ENCODE results near the gene RIT1.
A peak's percentile ranks its signal among the peaks of the same experiment; 100 is the strongest.

The RIT1 gene

DNA sequence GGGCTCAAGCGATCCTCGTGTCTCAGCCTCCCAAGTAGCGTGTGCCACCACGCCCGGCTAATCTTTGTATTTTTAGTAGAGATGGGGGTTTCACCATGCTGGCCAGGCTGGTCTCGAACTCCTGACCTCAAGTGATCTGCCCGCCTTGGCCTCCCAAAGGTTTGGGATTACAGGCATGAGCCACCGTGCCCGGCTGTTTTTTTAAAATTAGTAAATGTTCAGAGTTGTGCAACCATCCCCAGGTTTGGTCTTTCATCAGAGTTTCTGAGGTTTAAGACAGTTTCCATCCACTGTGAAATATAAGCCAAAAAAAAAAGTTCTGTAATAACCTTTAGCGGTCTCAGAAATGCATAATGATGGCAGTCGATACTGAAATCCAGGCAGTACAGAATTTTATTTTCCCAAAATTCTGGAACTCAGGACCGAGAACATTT, 52.3 kb downstream of the RIT1 start:
- Histone ChIP-seq H3K79me1 (ENCODE audit: low read length) (peaks cover 2% of the 10 kb centered on the region), H3K56ac (ENCODE audit: low read length) (peak overlapping the region; percentile 76), H3K18ac (ENCODE audit: low read length) (no peak overlapping the region), H3K9ac (ENCODE audit: low read length) (peak overlapping the region; percentile 74), H3K4me1 (ENCODE audit: control insufficient read depth, low read depth, low read length) (no peaks in the 10 kb centered on the region), H2BK120ac (ENCODE audit: low read depth, low read length) (no peak overlapping the region), H3K36me3 (ENCODE audit: control insufficient read depth, insufficient read depth, low read length) (no peaks in the 10 kb centered on the region), H3K4ac (ENCODE audit: low read depth, low read length) (no peak overlapping the region), H4K5ac (ENCODE audit: low read length) (peak overlapping the region; percentile 89), H4K8ac (ENCODE audit: low read depth, low read length) (no peak overlapping the region), H2AK5ac (ENCODE audit: low read length) (no peak overlapping the region), H3K27me3 (ENCODE audit: insufficient read depth, low read length, poor library complexity) (no peaks in the 10 kb centered on the region), H2BK5ac (ENCODE audit: low read length) (no peak overlapping the region), H2BK15ac (replicated peaks; ENCODE audit: low read depth) (no peak overlapping the region), H3K27ac (ENCODE audit: low read depth, low read length) (no peak overlapping the region), H3K79me2 (ENCODE audit: control insufficient read depth, insufficient read depth, low read length) (peaks cover 7% of the 10 kb centered on the region), H3K23ac (ENCODE audit: low read length) (no peak overlapping the region), H3K4me3 (ENCODE audit: low read length) (no peak overlapping the region), H3K4me2 (ENCODE audit: low read length) (peak overlapping the region; percentile 48)
- DNase-seq, result no peak
- no CpG with 5 or more reads among the region's 12 CpGs for WGBS (ENCODE audit: extremely low coverage, insufficient coverage, low lambda C conversion rate)

DNA sequence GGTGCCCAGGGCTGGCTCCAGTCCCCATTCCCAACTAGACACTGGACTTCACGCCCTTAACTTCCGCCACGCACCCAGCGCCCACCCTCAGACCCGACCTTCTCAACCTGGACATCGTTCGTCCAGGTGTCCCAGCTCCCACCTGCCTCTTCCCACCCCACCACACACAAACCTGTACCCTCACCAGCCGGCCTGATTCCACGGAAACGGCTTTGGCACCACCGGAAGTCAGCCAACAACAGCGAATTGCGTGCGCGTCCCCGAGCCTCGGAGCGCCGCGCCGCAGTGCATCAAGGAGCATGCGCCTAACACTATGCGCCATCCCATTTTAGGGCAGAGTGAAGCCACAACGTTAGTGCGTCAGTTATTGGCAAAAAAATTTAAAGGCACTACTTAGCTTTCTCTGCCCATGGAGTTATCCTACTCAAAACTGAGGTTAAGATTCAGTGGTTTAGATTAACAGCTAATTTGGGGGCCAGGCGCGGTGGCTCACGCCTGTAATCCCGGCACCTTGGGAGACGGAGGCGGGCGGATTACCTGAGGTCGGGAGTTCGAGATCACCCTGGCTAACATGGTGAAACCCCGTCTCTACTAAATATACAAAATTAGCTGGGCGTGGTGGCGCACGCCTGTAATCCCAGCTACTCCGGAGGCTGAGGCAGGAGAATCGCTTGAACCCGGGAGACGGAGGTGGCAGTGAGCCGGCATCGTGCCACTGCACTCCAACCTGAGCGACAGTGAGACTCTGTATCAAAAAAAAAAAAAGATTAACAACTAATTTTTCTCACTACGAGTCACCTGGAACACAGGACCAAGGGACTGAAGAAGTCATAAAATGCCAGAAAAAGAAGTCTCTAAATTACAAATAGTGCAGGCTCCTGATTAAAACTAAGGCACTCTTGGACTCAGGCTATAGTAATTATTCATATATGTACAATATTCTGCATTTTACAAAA, 53.9 kb downstream of the RIT1 start, which contains the start of gene GON4L:
TSS of gene GON4L (minus strand) at position 240 of the 956 bp plus-strand sequence. CDS start 3,434 bp downstream, outside the sequence.
- no CpG with 5 or more reads among the region's 46 CpGs for WGBS (ENCODE audit: extremely low coverage, insufficient coverage, low lambda C conversion rate)
- no peak within 1 kb of the TSS for H3K23ac ChIP-seq (ENCODE audit: low read length)
- no peaks in the 10 kb centered on the region for H3K4me1 ChIP-seq (ENCODE audit: control insufficient read depth, low read depth, low read length)

DNA sequence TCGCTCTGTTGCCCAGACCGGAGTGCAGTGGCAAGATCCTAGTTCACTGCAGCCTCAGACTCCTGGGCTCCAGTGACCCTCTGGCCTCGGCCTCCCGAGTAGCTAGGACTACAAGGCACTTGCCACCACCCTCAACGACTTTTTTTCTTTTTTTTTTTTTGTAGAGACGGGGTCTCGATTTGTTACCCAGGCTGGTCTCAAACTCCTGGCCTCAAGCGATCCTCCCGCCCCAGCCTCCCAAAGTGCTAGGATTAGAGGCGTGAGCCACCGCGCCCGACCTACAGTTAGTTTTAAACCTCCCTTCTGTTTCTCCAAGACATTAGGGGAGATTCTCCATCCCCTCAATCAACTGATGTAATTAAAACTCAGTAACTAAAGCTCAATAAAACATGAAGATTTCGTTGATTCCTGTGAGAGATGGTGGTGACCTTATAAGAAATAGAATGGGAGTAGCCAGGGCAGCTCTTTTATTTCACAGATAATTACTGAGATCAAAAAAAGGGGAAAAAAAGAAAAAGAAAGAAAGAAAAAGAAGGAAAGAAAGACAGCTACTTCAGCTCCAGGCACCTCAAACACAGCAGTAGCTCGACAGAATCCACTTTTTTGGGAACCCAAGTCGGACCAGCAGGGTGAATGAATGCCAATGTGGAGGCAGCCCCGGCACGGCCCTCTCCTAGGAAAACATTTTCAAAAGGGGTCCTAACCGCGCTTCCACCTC, 54.7 kb downstream of the RIT1 start:
- H3K4me2 ChIP-seq (ENCODE audit: low read length), result peak overlapping the region; percentile 19
- H4K5ac ChIP-seq (ENCODE audit: low read length), result no peak overlapping the region
- no CpG with 5 or more reads among the region's 20 CpGs for WGBS (ENCODE audit: extremely low coverage, insufficient coverage, low lambda C conversion rate)
- peak overlapping the region; percentile 78 for H3K9ac ChIP-seq (ENCODE audit: low read length)
- peak overlapping the region; percentile 84 for H3K4me3 ChIP-seq (ENCODE audit: low read length)
- no peak overlapping the region for H3K27ac ChIP-seq (ENCODE audit: low read depth, low read length)
- H3K18ac ChIP-seq (ENCODE audit: low read length), result peak overlapping the region; percentile 15
- peak overlapping the region; percentile 97 for H3K56ac ChIP-seq (ENCODE audit: low read length)
- H3K79me1 ChIP-seq (ENCODE audit: low read length), result peaks cover 6% of the 10 kb centered on the region
- DNase-seq, result no peak
- peak overlapping the region; percentile 38 for H3K4ac ChIP-seq (ENCODE audit: low read depth, low read length)
- peaks cover 12% of the 10 kb centered on the region for H3K79me2 ChIP-seq (ENCODE audit: control insufficient read depth, insufficient read depth, low read length)
- H3K23ac ChIP-seq (ENCODE audit: low read length), result no peak overlapping the region
- H2BK120ac ChIP-seq (ENCODE audit: low read depth, low read length), result no peak overlapping the region
- no peaks in the 10 kb centered on the region for H3K27me3 ChIP-seq (ENCODE audit: insufficient read depth, low read length, poor library complexity)
- H3K36me3 ChIP-seq (ENCODE audit: control insufficient read depth, insufficient read depth, low read length), result peaks cover 6% of the 10 kb centered on the region
- H2AK5ac ChIP-seq (ENCODE audit: low read length), result no peak overlapping the region
- H2BK5ac ChIP-seq (ENCODE audit: low read length), result no peak overlapping the region
- H3K4me1 ChIP-seq (ENCODE audit: control insufficient read depth, low read depth, low read length), result no peaks in the 10 kb centered on the region
- H2BK15ac ChIP-seq (replicated peaks; ENCODE audit: low read depth), result no peak overlapping the region
- no peak overlapping the region for H4K8ac ChIP-seq (ENCODE audit: low read depth, low read length)

More for the DNA sequence above, 53.9 kb downstream of the RIT1 start, which contains the start of gene GON4L:
- Histone ChIP-seq H2AK5ac (ENCODE audit: low read length) (no peak within 1 kb of the TSS), H4K5ac (ENCODE audit: low read length) (no peak within 1 kb of the TSS), H3K27me3 (ENCODE audit: insufficient read depth, low read length, poor library complexity) (no peaks in the 10 kb centered on the region), H2BK5ac (ENCODE audit: low read length) (no peak within 1 kb of the TSS), H3K9ac (ENCODE audit: low read length) (peak within 1 kb of the TSS; percentile 78), H3K56ac (ENCODE audit: low read length) (peak within 1 kb of the TSS; percentile 97), H3K79me1 (ENCODE audit: low read length) (peaks cover 6% of the 10 kb centered on the region), H3K4me2 (ENCODE audit: low read length) (peak within 1 kb of the TSS; percentile 19), H3K18ac (ENCODE audit: low read length) (peak within 1 kb of the TSS; percentile 15), H3K79me2 (ENCODE audit: control insufficient read depth, insufficient read depth, low read length) (peaks cover 10% of the 10 kb centered on the region), H3K27ac (ENCODE audit: low read depth, low read length) (no peak within 1 kb of the TSS), H3K36me3 (ENCODE audit: control insufficient read depth, insufficient read depth, low read length) (peaks cover 6% of the 10 kb centered on the region), H2BK15ac (replicated peaks; ENCODE audit: low read depth) (no peak within 1 kb of the TSS), H2BK120ac (ENCODE audit: low read depth, low read length) (no peak within 1 kb of the TSS), H3K4me3 (ENCODE audit: low read length) (peak within 1 kb of the TSS; percentile 84), H3K4ac (ENCODE audit: low read depth, low read length) (peak within 1 kb of the TSS; percentile 38), H4K8ac (ENCODE audit: low read depth, low read length) (no peak within 1 kb of the TSS)
- DNase-seq, result peak; percentile 94

DNA sequence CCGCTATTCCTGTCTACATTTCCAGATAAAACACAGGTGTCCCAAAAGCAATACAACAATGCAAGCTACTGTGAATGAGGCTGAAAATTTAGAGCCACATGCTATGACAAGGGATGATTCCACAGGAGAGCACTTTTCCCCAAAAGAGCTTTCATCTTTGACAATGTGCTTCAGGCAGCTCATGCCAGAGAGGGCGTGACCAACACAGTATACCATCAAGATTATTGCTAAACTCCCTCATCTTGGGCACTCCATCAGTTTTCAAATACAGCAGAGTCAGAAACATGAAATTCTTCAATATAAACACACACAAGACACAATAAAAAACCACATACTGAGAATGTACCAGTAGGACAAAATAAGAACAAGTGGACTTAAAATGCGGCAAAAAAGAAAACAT, 60.8 kb downstream of the RIT1 start:
- Histone ChIP-seq H3K36me3 (ENCODE audit: control insufficient read depth, insufficient read depth, low read length) (peaks cover 6% of the 10 kb centered on the region), H3K18ac (ENCODE audit: low read length) (no peak overlapping the region), H3K23ac (ENCODE audit: low read length) (no peak overlapping the region)

DNA sequence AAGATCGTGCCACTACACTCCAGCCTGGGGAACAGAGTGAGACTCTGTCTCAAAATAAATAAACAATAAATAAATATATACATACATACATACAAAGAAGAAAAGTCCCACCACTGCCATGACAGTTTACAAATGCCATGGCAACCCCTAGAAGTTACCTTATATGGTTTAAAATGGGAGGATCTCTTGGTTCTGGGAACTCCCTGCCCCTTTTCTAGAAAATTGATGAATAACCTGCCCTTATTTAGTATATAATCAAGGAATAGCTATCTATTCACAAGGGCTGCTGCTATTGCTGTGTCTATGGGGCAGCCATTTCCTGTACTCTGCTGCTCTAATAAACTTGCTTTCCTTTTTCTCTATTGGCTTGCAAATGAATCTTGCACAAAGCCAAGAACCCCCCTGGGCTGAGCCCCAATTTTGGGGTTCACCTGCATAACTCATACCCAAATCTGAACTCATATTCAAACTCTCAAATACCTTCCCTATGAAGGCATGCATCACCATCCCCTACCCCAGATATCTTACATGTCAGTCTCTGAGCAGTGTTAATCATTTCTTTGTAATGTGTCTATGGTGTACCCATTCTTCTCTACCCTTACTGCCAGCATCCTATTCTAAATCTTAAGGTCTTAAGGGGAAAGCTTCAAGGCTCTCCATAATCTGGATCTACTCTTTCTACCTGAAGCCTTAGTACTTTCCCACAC, 63.2 kb downstream of the RIT1 start:
- Histone ChIP-seq H2BK5ac (ENCODE audit: low read length) (no peak overlapping the region), H3K56ac (ENCODE audit: low read length) (no peak overlapping the region), H3K4me3 (ENCODE audit: low read length) (no peak overlapping the region), H3K23ac (ENCODE audit: low read length) (no peak overlapping the region), H3K18ac (ENCODE audit: low read length) (no peak overlapping the region), H3K27ac (ENCODE audit: low read depth, low read length) (no peak overlapping the region), H3K4me2 (ENCODE audit: low read length) (no peak overlapping the region), H3K27me3 (ENCODE audit: insufficient read depth, low read length, poor library complexity) (no peaks in the 10 kb centered on the region), H2BK15ac (replicated peaks; ENCODE audit: low read depth) (no peak overlapping the region), H3K4ac (ENCODE audit: low read depth, low read length) (no peak overlapping the region), H3K79me2 (ENCODE audit: control insufficient read depth, insufficient read depth, low read length) (peaks cover 42% of the 10 kb centered on the region), H3K4me1 (ENCODE audit: control insufficient read depth, low read depth, low read length) (no peaks in the 10 kb centered on the region), H3K9ac (ENCODE audit: low read length) (no peak overlapping the region), H2AK5ac (ENCODE audit: low read length) (no peak overlapping the region), H4K5ac (ENCODE audit: low read length) (no peak overlapping the region), H2BK120ac (ENCODE audit: low read depth, low read length) (no peak overlapping the region), H4K8ac (ENCODE audit: low read depth, low read length) (no peak overlapping the region), H3K36me3 (ENCODE audit: control insufficient read depth, insufficient read depth, low read length) (peaks cover 1% of the 10 kb centered on the region), H3K79me1 (ENCODE audit: low read length) (peaks cover 16% of the 10 kb centered on the region)
- no CpG with 5 or more reads among the region's 1 CpG for WGBS (ENCODE audit: extremely low coverage, insufficient coverage, low lambda C conversion rate)
- no peak for DNase-seq

More for the DNA sequence above, 60.8 kb downstream of the RIT1 start:
- Histone ChIP-seq H3K4ac (ENCODE audit: low read depth, low read length) (no peak overlapping the region), H4K8ac (ENCODE audit: low read depth, low read length) (no peak overlapping the region), H3K27me3 (ENCODE audit: insufficient read depth, low read length, poor library complexity) (no peaks in the 10 kb centered on the region), H3K4me3 (ENCODE audit: low read length) (no peak overlapping the region), H3K79me2 (ENCODE audit: control insufficient read depth, insufficient read depth, low read length) (peaks cover 23% of the 10 kb centered on the region), H3K9ac (ENCODE audit: low read length) (no peak overlapping the region), H3K4me1 (ENCODE audit: control insufficient read depth, low read depth, low read length) (no peaks in the 10 kb centered on the region), H2AK5ac (ENCODE audit: low read length) (no peak overlapping the region), H2BK15ac (replicated peaks; ENCODE audit: low read depth) (no peak overlapping the region), H2BK120ac (ENCODE audit: low read depth, low read length) (no peak overlapping the region), H3K56ac (ENCODE audit: low read length) (no peak overlapping the region), H4K5ac (ENCODE audit: low read length) (no peak overlapping the region), H3K79me1 (ENCODE audit: low read length) (peaks cover 9% of the 10 kb centered on the region), H2BK5ac (ENCODE audit: low read length) (no peak overlapping the region), H3K27ac (ENCODE audit: low read depth, low read length) (no peak overlapping the region), H3K4me2 (ENCODE audit: low read length) (no peak overlapping the region)
- no CpG with 5 or more reads among the region's 3 CpGs for WGBS (ENCODE audit: extremely low coverage, insufficient coverage, low lambda C conversion rate)
- DNase-seq, result no peak

Measured in mesendoderm (in vitro differentiated cells).